ENCODE results near the gene DGKI.

DGKI gene

GRCh38 chr7:137583172-137583571, 263.6 kb downstream of the DGKI start:
- no peak for DNase-seq

- DNase-seq: no peak
Observed at GRCh38 chr7:137579913-137580640, 266.7 kb downstream of the DGKI start.

GRCh38 chr7:137578541-137578940, 268.2 kb downstream of the DGKI start:
- no peak for DNase-seq

GRCh38 chr7:137577184-137577583, 269.6 kb downstream of the DGKI start:
- no peak for DNase-seq

- DNase-seq: no peak
Observed at GRCh38 chr7:137576481-137576880, 270.3 kb downstream of the DGKI start.

GRCh38 chr7:137574812-137575211, 272.0 kb downstream of the DGKI start:
- DNase-seq: no peak

GRCh38 chr7:137572056-137572784, 274.6 kb downstream of the DGKI start:
- no peak for DNase-seq

- no peak for DNase-seq
Observed at GRCh38 chr7:137564677-137565076, 282.1 kb downstream of the DGKI start.

GRCh38 chr7:137563981-137564380, 282.8 kb downstream of the DGKI start:
- no peak for DNase-seq

GRCh38 chr7:137547485-137547884, 299.3 kb downstream of the DGKI start:
- DNase-seq: no peak

GRCh38 chr7:137546671-137547070, 300.1 kb downstream of the DGKI start:
- no peak for DNase-seq

GRCh38 chr7:137546009-137546408, 300.8 kb downstream of the DGKI start:
- no peak for DNase-seq

GRCh38 chr7:137545059-137545716, 301.6 kb downstream of the DGKI start:
- DNase-seq: no peak

GRCh38 chr7:137544453-137545058, 302.2 kb downstream of the DGKI start:
- no peak for DNase-seq

GRCh38 chr7:137539111-137539715, 307.6 kb downstream of the DGKI start:
- no peak for DNase-seq

GRCh38 chr7:137538361-137538762, 308.4 kb downstream of the DGKI start:
- DNase-seq: no peak

- no peak for DNase-seq
Observed at GRCh38 chr7:137535579-137535978, 311.2 kb downstream of the DGKI start.

- no peak for DNase-seq
Observed at GRCh38 chr7:137531671-137532070, 315.1 kb downstream of the DGKI start.

GRCh38 chr7:137527634-137528033, 319.1 kb downstream of the DGKI start:
- DNase-seq: no peak

- no peak for DNase-seq
Observed at GRCh38 chr7:137523171-137523570, 323.6 kb downstream of the DGKI start.

GRCh38 chr7:137521451-137521850, 325.3 kb downstream of the DGKI start:
- no peak for DNase-seq

- DNase-seq: no peak
Observed at GRCh38 chr7:137519947-137520346, 326.8 kb downstream of the DGKI start.

- no peak for DNase-seq
Observed at GRCh38 chr7:137519181-137519691, 327.5 kb downstream of the DGKI start.

Data from CD4-positive, alpha-beta T cell treated with Interleukin-6 for 4 hours (primary cell).